HepG2 (cell line): Measurements from ENCODE around the gene FLAD1. TPM values are rescaled to one million over a fixed set of nuclear protein-coding genes. Genes with fewer than 3 reads are reported as not detected.

Experiments used
- BRD4 ChIP-seq: sonication (generic); formaldehyde crosslinking; IDR thresholded peaks from 2 replicates; pipeline ENCODE4 v1.4.0; 2020; ENCODE audit warnings: missing genetic modification reagents
- ESRRA ChIP-seq: sonication (generic); formaldehyde crosslinking; IDR thresholded peaks from 2 replicates; pipeline ENCODE4 v1.5.1; 2020; ENCODE audit warnings: mild to moderate bottlenecking, low read depth, missing genetic modification reagents
- GATAD1 ChIP-seq: IDR thresholded peaks from 2 replicates; pipeline ENCODE4 v1.6.1; 2016; ENCODE audit warnings: missing genetic modification reagents, missing compliant biosample characterization
- HES4 ChIP-seq: sonication (generic); formaldehyde crosslinking; IDR thresholded peaks from 2 replicates; pipeline ENCODE4 v1.9.0; 2021; ENCODE audit warnings: mild to moderate bottlenecking, missing genetic modification reagents, borderline replicate concordance
- KLF9 ChIP-seq: IDR thresholded peaks from 2 replicates; pipeline ENCODE4 v1.6.1; 2016; ENCODE audit warnings: low read depth
- NFE2L2 ChIP-seq: fragments of 150-350 bp; IDR thresholded peaks from 2 replicates; pipeline ENCODE4 v1.6.1; 2014; ENCODE audit warnings: low read length
- NR2F1 ChIP-seq, 2 experiments: fragments of 450-650 bp in 1 of 2; formaldehyde crosslinking in 1 of 2; IDR thresholded peaks; 2 replicates each; pipeline versions ENCODE4 v1.5.0 to v1.6.1; 2016 to 2020; ENCODE audit warnings: mild to moderate bottlenecking in 1 of 2, missing compliant biosample characterization in 1 of 2, missing genetic modification reagents in 1 of 2, moderate library complexity in 1 of 2
- ONECUT2 ChIP-seq: sonication (generic); formaldehyde crosslinking; IDR thresholded peaks from 2 replicates; pipeline ENCODE4 v1.4.0; 2020; ENCODE audit warnings: missing genetic modification reagents
- PHF8 ChIP-seq: sonication (generic); formaldehyde crosslinking; IDR thresholded peaks from 2 replicates; pipeline ENCODE4 v1.5.0; 2020; ENCODE audit warnings: missing genetic modification reagents
- REL ChIP-seq: sonication (generic); formaldehyde crosslinking; conservative IDR thresholded peaks from 2 replicates; pipeline ENCODE4 v1.8.0; 2022; ENCODE audit warnings: mild to moderate bottlenecking, missing genetic modification reagents, moderate library complexity
- RXRB ChIP-seq: IDR thresholded peaks from 2 replicates; pipeline ENCODE4 v1.6.1; 2016; ENCODE audit warnings: borderline replicate concordance, missing genetic modification reagents, missing compliant biosample characterization
- SMARCC2 ChIP-seq: fragments of 450-650 bp; IDR thresholded peaks from 2 replicates; pipeline ENCODE4 v1.6.1; 2017; ENCODE audit warnings: antibody characterized with exemption, mild to moderate bottlenecking
- SRSF9 ChIP-seq: fragments of 200-400 bp; formaldehyde crosslinking; IDR thresholded peaks from 2 replicates; pipeline ENCODE4 v1.6.1; 2018; ENCODE audit warnings: borderline replicate concordance, mild to moderate bottlenecking, low read depth, low read length; ENCODE audit not compliant: insufficient read depth, poor library complexity, severe bottlenecking
- ZNF224 ChIP-seq: sonication (generic); formaldehyde crosslinking; IDR thresholded peaks from 2 replicates; pipeline ENCODE4 v1.5.0; 2020; ENCODE audit warnings: mild to moderate bottlenecking, missing genetic modification reagents
- ZNF431 ChIP-seq: sonication (generic); formaldehyde crosslinking; IDR thresholded peaks from 2 replicates; pipeline ENCODE4 v1.9.0; 2022; ENCODE audit warnings: missing genetic modification reagents, low read depth, mild to moderate bottlenecking, borderline replicate concordance
- ZNF746 ChIP-seq: sonication (generic); formaldehyde crosslinking; IDR thresholded peaks from 2 replicates; pipeline ENCODE4 v1.8.0; 2022; ENCODE audit warnings: mild to moderate bottlenecking, missing genetic modification reagents
- ZNF780A ChIP-seq: sonication (generic); formaldehyde crosslinking; IDR thresholded peaks from 2 replicates; pipeline ENCODE4 v1.8.0; 2022; ENCODE audit warnings: mild to moderate bottlenecking, missing genetic modification reagents, moderate library complexity
- ZNF878 ChIP-seq: sonication (generic); formaldehyde crosslinking; IDR thresholded peaks from 2 replicates; pipeline ENCODE4 v1.8.1; 2023; ENCODE audit warnings: mild to moderate bottlenecking, missing genetic modification reagents, moderate library complexity
- ZSCAN21 ChIP-seq: sonication (generic); formaldehyde crosslinking; IDR thresholded peaks from 2 replicates; pipeline ENCODE4 v1.8.0; 2022; ENCODE audit warnings: mild to moderate bottlenecking, missing genetic modification reagents, moderate library complexity, borderline replicate concordance
- ZSCAN22 ChIP-seq: sonication (generic); formaldehyde crosslinking; IDR thresholded peaks from 2 replicates; pipeline ENCODE4 v1.4.0; 2020; ENCODE audit warnings: mild to moderate bottlenecking, missing genetic modification reagents
- polyA plus RNA-seq, 8 experiments: library from polyadenylated mRNA; depleted of rRNA in 3 of 8; stranded (reverse) in 7 of 8; unstranded in 1 of 8; fragments of >200 nt; fragmentation: Illumina TruSeq in 4 of 8; extraction: Trizol in 4 of 8; gene quantifications; 2 replicates each; pipeline versions ENCODE4 v1.2.1 to v1.2.3, GENCODE V29; 2011 to 2016; ENCODE audit warnings: low read depth in 4 of 8, missing spikeins in 1 of 8, mixed read lengths in 1 of 8; ENCODE audit not compliant: insufficient read depth in 1 of 8
- total RNA-seq, 5 experiments: library from RNA; depleted of rRNA; stranded (reverse); fragments of >200 nt; fragmentation: Illumina TruSeq; extraction: Trizol; gene quantifications; 2 replicates each; pipeline ENCODE4 v1.2.3, GENCODE V29; 2016; ENCODE audit warnings: low read depth in 1 of 5
- TF ChIP-seq, protein P1 (sequence below): sonication (generic); formaldehyde crosslinking; IDR thresholded peaks from 2 replicates; pipeline ENCODE4 v1.5.0; 2020; ENCODE audit warnings: mild to moderate bottlenecking, missing genetic modification reagents, borderline replicate concordance
- TF ChIP-seq, protein P2 (sequence below): sonication (generic); formaldehyde crosslinking; conservative IDR thresholded peaks from 2 replicates; pipeline ENCODE4 v1.8.0; 2022; ENCODE audit warnings: mild to moderate bottlenecking, moderate library complexity, missing genetic modification reagents
- TF ChIP-seq, protein P3 (sequence below): sonication (generic); formaldehyde crosslinking; IDR thresholded peaks from 2 replicates; pipeline ENCODE4 v1.5.0; 2020; ENCODE audit warnings: mild to moderate bottlenecking, low read depth, missing genetic modification reagents, borderline replicate concordance

FLAD1 gene
- total and polyA plus RNA-seq, 2 of the 13 experiments (the other 11 are each of a cell fraction or from before 2014, with no cell fraction given), result 25.9 to 32.8 TPM

DNA sequence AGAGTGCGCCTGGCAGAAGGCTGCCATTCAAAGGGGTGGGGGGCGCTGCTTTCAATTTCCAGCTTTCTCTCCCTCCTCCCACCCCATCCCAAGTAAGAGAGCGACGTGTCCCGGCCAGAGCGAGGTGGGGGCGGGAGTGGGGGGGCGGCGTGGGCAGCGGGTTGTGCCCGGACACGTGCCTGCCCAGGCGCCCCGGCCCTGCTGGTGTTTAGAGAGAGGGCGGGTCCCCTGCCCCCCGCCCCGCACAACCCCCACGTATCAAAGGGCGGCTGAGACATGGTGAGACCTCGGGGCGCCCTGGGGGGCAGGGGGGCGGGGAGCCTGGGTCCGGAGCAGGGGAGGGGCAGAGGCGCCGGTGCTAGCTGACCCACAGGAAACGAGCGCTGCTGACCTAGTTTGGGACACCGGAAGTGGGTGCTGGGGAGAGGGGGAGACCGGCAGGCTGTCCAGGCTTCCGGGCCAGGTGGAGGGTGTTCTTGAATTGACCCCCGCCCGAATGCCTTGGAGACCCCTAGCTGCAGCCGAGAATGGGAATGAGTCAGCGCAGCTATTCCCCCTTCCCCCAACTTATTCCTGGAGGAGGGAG lies 20.7 kb downstream of the FLAD1 start (continued):
- TF ChIP-seq, protein P1, sequence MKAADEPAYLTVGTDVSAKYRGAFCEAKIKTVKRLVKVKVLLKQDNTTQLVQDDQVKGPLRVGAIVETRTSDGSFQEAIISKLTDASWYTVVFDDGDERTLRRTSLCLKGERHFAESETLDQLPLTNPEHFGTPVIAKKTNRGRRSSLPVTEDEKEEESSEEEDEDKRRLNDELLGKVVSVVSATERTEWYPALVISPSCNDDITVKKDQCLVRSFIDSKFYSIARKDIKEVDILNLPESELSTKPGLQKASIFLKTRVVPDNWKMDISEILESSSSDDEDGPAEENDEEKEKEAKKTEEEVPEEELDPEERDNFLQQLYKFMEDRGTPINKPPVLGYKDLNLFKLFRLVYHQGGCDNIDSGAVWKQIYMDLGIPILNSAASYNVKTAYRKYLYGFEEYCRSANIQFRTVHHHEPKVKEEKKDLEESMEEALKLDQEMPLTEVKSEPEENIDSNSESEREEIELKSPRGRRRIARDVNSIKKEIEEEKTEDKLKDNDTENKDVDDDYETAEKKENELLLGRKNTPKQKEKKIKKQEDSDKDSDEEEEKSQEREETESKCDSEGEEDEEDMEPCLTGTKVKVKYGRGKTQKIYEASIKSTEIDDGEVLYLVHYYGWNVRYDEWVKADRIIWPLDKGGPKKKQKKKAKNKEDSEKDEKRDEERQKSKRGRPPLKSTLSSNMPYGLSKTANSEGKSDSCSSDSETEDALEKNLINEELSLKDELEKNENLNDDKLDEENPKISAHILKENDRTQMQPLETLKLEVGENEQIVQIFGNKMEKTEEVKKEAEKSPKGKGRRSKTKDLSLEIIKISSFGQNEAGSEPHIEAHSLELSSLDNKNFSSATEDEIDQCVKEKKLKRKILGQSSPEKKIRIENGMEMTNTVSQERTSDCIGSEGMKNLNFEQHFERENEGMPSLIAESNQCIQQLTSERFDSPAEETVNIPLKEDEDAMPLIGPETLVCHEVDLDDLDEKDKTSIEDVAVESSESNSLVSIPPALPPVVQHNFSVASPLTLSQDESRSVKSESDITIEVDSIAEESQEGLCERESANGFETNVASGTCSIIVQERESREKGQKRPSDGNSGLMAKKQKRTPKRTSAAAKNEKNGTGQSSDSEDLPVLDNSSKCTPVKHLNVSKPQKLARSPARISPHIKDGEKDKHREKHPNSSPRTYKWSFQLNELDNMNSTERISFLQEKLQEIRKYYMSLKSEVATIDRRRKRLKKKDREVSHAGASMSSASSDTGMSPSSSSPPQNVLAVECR (CRISPR knock-in tag), result peak; percentile 52
- no peak for TF ChIP-seq ZSCAN22
- no peak for TF ChIP-seq SRSF9
- 0 out of 2 replicates have a peak, but pooled peaks have one; percentile 0 for TF ChIP-seq ZNF431 (CRISPR knock-in tag)
- TF ChIP-seq KLF9 (CRISPR knock-in tag), result no peak
- no peak for TF ChIP-seq ONECUT2
- no peak for TF ChIP-seq NFE2L2
- TF ChIP-seq SMARCC2, result no peak
- TF ChIP-seq, protein P2, sequence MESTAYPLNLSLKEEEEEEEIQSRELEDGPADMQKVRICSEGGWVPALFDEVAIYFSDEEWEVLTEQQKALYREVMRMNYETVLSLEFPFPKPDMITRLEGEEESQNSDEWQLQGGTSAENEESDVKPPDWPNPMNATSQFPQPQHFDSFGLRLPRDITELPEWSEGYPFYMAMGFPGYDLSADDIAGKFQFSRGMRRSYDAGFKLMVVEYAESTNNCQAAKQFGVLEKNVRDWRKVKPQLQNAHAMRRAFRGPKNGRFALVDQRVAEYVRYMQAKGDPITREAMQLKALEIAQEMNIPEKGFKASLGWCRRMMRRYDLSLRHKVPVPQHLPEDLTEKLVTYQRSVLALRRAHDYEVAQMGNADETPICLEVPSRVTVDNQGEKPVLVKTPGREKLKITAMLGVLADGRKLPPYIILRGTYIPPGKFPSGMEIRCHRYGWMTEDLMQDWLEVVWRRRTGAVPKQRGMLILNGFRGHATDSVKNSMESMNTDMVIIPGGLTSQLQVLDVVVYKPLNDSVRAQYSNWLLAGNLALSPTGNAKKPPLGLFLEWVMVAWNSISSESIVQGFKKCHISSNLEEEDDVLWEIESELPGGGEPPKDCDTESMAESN (CRISPR knock-in tag), result no peak
- 0 out of 2 replicates have a peak, but pooled peaks have one; percentile 6 for TF ChIP-seq ZNF878 (CRISPR knock-in tag)
- peak; percentile 49; the same call in 1 of the 2 replicates for TF ChIP-seq ESRRA
- peak in 1 of 2 experiments; percentile 10; a peak in 1 of 4 replicates for TF ChIP-seq NR2F1 (CRISPR knock-in tag; IDR thresholded peaks at IDR 0.05)
- peak; percentile 26; the same call in 1 of the 2 replicates for TF ChIP-seq GATAD1 (CRISPR knock-in tag)
- TF ChIP-seq, protein P3, sequence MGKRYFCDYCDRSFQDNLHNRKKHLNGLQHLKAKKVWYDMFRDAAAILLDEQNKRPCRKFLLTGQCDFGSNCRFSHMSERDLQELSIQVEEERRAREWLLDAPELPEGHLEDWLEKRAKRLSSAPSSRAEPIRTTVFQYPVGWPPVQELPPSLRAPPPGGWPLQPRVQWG (CRISPR knock-in tag), result no peak
- TF ChIP-seq PHF8 (CRISPR knock-in tag), result 0 out of 2 replicates have a peak, but pooled peaks have one; percentile 28
- no peak for TF ChIP-seq ZNF224 (CRISPR knock-in tag)
- TF ChIP-seq RXRB (CRISPR knock-in tag), result no peak
- TF ChIP-seq HES4 (CRISPR knock-in tag), result no peak
- TF ChIP-seq ZNF746 (CRISPR knock-in tag), result peak; percentile 84
- TF ChIP-seq REL (CRISPR knock-in tag), result no peak
- 0 out of 2 replicates have a peak, but pooled peaks have one; percentile 45 for TF ChIP-seq ZNF780A (CRISPR knock-in tag)
- TF ChIP-seq ZSCAN21 (CRISPR knock-in tag), result no peak
- no peak for TF ChIP-seq BRD4
